MM.1S (cell line): Measurements from ENCODE around the gene WT1.

Experiments used
- EZH2 ChIP-seq: fragments of 300-600 bp; sonication (generic); optimal IDR thresholded peaks from 2 replicates; pipeline ENCODE3; 2017; ENCODE audit warnings: low read depth, mild to moderate bottlenecking, antibody characterized with exemption, low read length, mixed read lengths
- EZH2phosphoT487 ChIP-seq: fragments of 300-600 bp; sonication (generic); IDR thresholded peaks from 2 replicates; pipeline ENCODE4 v1.6.1; 2018; ENCODE audit warnings: antibody characterized with exemption, low read length
- TF ChIP-seq, protein P1 (sequence below): fragments of 300-600 bp; sonication (generic); IDR thresholded peaks from 2 replicates; pipeline ENCODE4 v1.5.1; 2016; ENCODE audit warnings: antibody characterized with exemption, low read length, mixed read lengths

DNA sequence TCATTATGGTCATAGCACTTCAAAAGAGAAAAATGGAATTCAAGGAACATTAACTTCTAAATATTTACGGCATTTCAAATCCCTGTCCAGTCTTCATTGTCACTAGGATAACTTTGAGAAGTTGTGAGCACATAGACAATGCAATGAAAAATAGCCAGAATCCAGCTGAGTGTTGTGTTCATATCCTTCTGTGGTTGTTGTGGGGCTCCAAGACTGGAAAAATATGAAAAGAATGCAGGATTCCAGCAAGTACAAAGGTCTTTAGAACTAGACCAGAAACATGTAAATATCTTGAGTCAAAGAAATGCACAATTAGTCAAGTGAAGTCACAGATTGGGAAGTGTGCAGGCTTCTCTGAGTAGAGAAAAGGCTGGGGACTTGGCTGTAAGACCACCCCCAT lies 68.7 kb downstream of the WT1 start:
- TF ChIP-seq, protein P1, sequence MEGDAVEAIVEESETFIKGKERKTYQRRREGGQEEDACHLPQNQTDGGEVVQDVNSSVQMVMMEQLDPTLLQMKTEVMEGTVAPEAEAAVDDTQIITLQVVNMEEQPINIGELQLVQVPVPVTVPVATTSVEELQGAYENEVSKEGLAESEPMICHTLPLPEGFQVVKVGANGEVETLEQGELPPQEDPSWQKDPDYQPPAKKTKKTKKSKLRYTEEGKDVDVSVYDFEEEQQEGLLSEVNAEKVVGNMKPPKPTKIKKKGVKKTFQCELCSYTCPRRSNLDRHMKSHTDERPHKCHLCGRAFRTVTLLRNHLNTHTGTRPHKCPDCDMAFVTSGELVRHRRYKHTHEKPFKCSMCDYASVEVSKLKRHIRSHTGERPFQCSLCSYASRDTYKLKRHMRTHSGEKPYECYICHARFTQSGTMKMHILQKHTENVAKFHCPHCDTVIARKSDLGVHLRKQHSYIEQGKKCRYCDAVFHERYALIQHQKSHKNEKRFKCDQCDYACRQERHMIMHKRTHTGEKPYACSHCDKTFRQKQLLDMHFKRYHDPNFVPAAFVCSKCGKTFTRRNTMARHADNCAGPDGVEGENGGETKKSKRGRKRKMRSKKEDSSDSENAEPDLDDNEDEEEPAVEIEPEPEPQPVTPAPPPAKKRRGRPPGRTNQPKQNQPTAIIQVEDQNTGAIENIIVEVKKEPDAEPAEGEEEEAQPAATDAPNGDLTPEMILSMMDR, result no peak
- no peak for TF ChIP-seq EZH2phosphoT487
- TF ChIP-seq EZH2, result no peak
